ENCODE results near the gene PANX2.

- TF ChIP-seq POLR2AphosphoS5 (IDR thresholded peaks at IDR 0.05; ENCODE audit: borderline replicate concordance, low read depth, low read length) (no peak), EZH2 (IDR thresholded peaks at IDR 0.05) (no peak), FOXP2 (optimal IDR thresholded peaks at IDR 0.05; ENCODE audit: control extremely low read depth, extremely low read length, insufficient read depth) (no peak)
These were observed 15.0 kb downstream of the PANX2 start, which contains the start of gene TRABD for GRCh38 chr22:50185375-50186087.

Data from SK-N-MC (cell line).